CD4-positive, alpha-beta T cell (primary cell): Measurements from ENCODE around the gene TMEM164. TPM values are rescaled to one million over a fixed set of nuclear protein-coding genes. Genes with fewer than 3 reads are reported as not detected.

Experiments used
- ATAC-seq: fragments of 200-7000 bp; cut with Tn5 transposase; one replicate; pipeline ENCODE4 v1.10.0; 2022; ENCODE audit warnings: mild to moderate bottlenecking; ENCODE audit not compliant: poor library complexity
- CTCF ChIA-PET: fragments of 350-600 bp; sonication (Branson Sonifier 250); formaldehyde crosslinking; loops from one replicate; lab custom pipeline; 2021; ENCODE audit warnings: antibody characterized with exemption, inconsistent platforms; lab: Charles Lee
- POLR2A ChIA-PET: fragments of 350-600 bp; sonication (Branson Sonifier 250); formaldehyde crosslinking; loops from one replicate; lab custom pipeline; 2021; ENCODE audit warnings: antibody characterized with exemption, inconsistent platforms; lab: Charles Lee
- DNase-seq, 14 experiments: peaks; one replicate each; pipeline ENCODE4 v3.0.0-alpha.2; 2013 to 2020; ENCODE audit warnings: mixed read lengths in 2 of 14
- H3K27ac ChIP-seq, 2 donors: one replicate each; pipeline versions ENCODE4 v1.5.1 to v1.7.0; 2013; ENCODE audit warnings: low read length in 2 of 2, low read depth in 1 of 2, mild to moderate bottlenecking in 1 of 2
- H3K27me3 ChIP-seq, 2 experiments: 1 replicate in 1 of 2; 2 replicates in 1 of 2; pipeline versions ENCODE4 v1.6.1 to v1.7.0; 2013; ENCODE audit warnings: low read length in 2 of 2, control low read depth in 1 of 2, mild to moderate bottlenecking in 1 of 2, moderate library complexity in 1 of 2; ENCODE audit not compliant: insufficient read depth in 2 of 2, control insufficient read depth in 1 of 2
- H3K36me3 ChIP-seq: one replicate; pipeline ENCODE4 v1.6.1; 2013; ENCODE audit warnings: low read length, control low read depth; ENCODE audit not compliant: insufficient read depth
- H3K4me1 ChIP-seq: one replicate; pipeline ENCODE4 v1.6.1; 2013; ENCODE audit warnings: low read length, control low read depth; ENCODE audit not compliant: insufficient read depth
- H3K4me3 ChIP-seq: one replicate; pipeline ENCODE4 v1.5.1; 2013; ENCODE audit warnings: mild to moderate bottlenecking, low read length, moderate library complexity
- H3K9me3 ChIP-seq, 2 experiments: 1 replicate in 1 of 2; 2 replicates in 1 of 2; pipeline versions ENCODE4 v1.6.1 to v1.7.0; 2013; ENCODE audit warnings: low read length in 2 of 2, mild to moderate bottlenecking in 2 of 2, control low read depth in 1 of 2, moderate library complexity in 1 of 2; ENCODE audit not compliant: control insufficient read depth in 1 of 2, insufficient read depth in 1 of 2
- H3K27ac Mint-ChIP-seq: one replicate; pipeline ENCODE4 v1.8.0; 2020; ENCODE audit warnings: mixed read lengths
- H3K27me3 Mint-ChIP-seq: one replicate; pipeline ENCODE4 v1.8.0; 2021; ENCODE audit warnings: mixed read lengths
- H3K36me3 Mint-ChIP-seq: one replicate; pipeline ENCODE4 v1.8.0; 2021; ENCODE audit warnings: low read depth, mixed read lengths
- H3K4me1 Mint-ChIP-seq: one replicate; pipeline ENCODE4 v1.8.0; 2021; ENCODE audit warnings: low read depth, mixed read lengths
- H3K4me3 Mint-ChIP-seq: one replicate; pipeline ENCODE4 v1.8.0; 2020; ENCODE audit warnings: mild to moderate bottlenecking, mixed read lengths
- H3K9me3 Mint-ChIP-seq: one replicate; pipeline ENCODE4 v1.8.0; 2020; ENCODE audit warnings: mixed read lengths
- CTCF ChIP-seq: fragments of 200-600 bp; IDR thresholded peaks from one replicate; pipeline ENCODE4 v1.8.0; 2022; ENCODE audit warnings: antibody characterized with exemption, mild to moderate bottlenecking
- intact Hi-C, 2 experiments: fragments of 100-400 bp; cut with DNase I in 1 of 2; cut with micrococcal nuclease in 1 of 2; formaldehyde crosslinking; loops; one replicate each; pipeline versions ENCODE4 v1.15.1 to v1.9.0; 2023 to 2025; cut with DNase I, micrococcal nuclease
- total RNA-seq, 174 experiments: library from RNA in 2 of 174; stranded (reverse) in 2 of 174; gene quantifications; one replicate each; pipeline ENCODE4 v1.2.3 and lab custom pipeline; 2021 to 2026

TMEM164 gene
- total RNA-seq, 2 experiments from 2014 or later, result 11.1 to 13.4 TPM

DNA sequence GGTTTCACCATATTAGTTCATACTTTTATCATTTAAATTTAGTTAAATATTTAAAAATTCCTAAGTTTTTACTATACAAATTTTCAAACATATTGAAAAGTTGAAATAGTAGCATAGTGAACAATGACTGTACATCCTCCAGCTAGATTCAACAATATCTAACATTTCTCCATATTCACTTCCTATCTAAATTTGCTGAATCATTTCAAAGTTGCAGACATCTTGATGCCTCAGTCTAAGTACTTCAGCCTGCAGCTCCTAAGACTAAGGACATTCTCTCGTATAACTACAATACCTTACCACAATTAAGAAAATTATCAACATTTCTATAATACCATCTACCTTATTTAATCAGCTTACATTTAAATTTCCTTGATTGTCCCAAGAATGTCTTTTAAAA is 132.7 kb downstream of the TMEM164 start:
- no peak for ATAC-seq

GRCh38 chrX:110136136-110136535 is 133.2 kb downstream of the TMEM164 start:
- no peaks in the 10 kb centered on the region for H3K36me3 ChIP-seq
- H3K27me3 Mint-ChIP-seq, result no peaks in the 10 kb centered on the region
- no peak for TF ChIP-seq CTCF
- H3K4me3 ChIP-seq, result no peak overlapping the region
- ChIA-PET CTCF (interaction anchor here (1.0 kb wide), 1 partner anchor 10 kb away, joined by 3 read pairs; no protein-coding TSS in a partner anchor), POLR2A (no interaction called here)
- H3K27ac Mint-ChIP-seq, result no peak overlapping the region
- H3K27ac ChIP-seq, result no peak overlapping the region
- H3K36me3 Mint-ChIP-seq, result no peaks in the 10 kb centered on the region
- H3K4me1 ChIP-seq, result no peaks in the 10 kb centered on the region
- H3K27me3 ChIP-seq, result no peaks in the 10 kb centered on the region
- intact Hi-C loops, result no loop called here
- H3K4me1 Mint-ChIP-seq, result no peaks in the 10 kb centered on the region
- H3K4me3 Mint-ChIP-seq, result no peak overlapping the region
- no peaks in the 10 kb centered on the region for H3K9me3 ChIP-seq
- ATAC-seq (no peak), DNase-seq (no peak)
- H3K9me3 Mint-ChIP-seq, result no peaks in the 10 kb centered on the region

More for the DNA sequence above, 132.7 kb downstream of the TMEM164 start:
- DNase-seq, result no peak
- H3K27ac ChIP-seq, result no peak overlapping the region
- no peaks in the 10 kb centered on the region for H3K4me1 ChIP-seq
- Mint-ChIP-seq H3K4me1 (no peaks in the 10 kb centered on the region), H3K4me3 (no peak overlapping the region), H3K27me3 (no peaks in the 10 kb centered on the region), H3K9me3 (no peaks in the 10 kb centered on the region), H3K27ac (no peak overlapping the region), H3K36me3 (no peaks in the 10 kb centered on the region)
- no peaks in the 10 kb centered on the region for H3K9me3 ChIP-seq
- CTCF ChIA-PET, result interaction anchor here (1.0 kb wide), 1 partner anchor 11 kb away, joined by 3 read pairs; no protein-coding TSS in a partner anchor
- no peaks in the 10 kb centered on the region for H3K27me3 ChIP-seq
- POLR2A ChIA-PET, result no interaction called here
- no peak overlapping the region for H3K4me3 ChIP-seq
- no peak for TF ChIP-seq CTCF
- H3K36me3 ChIP-seq, result no peaks in the 10 kb centered on the region
- intact Hi-C loops, result no loop called here

- Mint-ChIP-seq H3K27me3 (no peaks in the 10 kb centered on the region), H3K4me1 (no peaks in the 10 kb centered on the region), H3K4me3 (no peak overlapping the region), H3K36me3 (no peaks in the 10 kb centered on the region), H3K27ac (no peak overlapping the region), H3K9me3 (no peaks in the 10 kb centered on the region)
- no peak for TF ChIP-seq CTCF
- no peak overlapping the region for H3K27ac ChIP-seq
- intact Hi-C loops, result no loop called here
- no peak for ATAC-seq
- no peaks in the 10 kb centered on the region for H3K4me1 ChIP-seq
- no peaks in the 10 kb centered on the region for H3K27me3 ChIP-seq
- no peak overlapping the region for H3K4me3 ChIP-seq
- H3K9me3 ChIP-seq, result no peaks in the 10 kb centered on the region
- DNase-seq, result no peak
- no peaks in the 10 kb centered on the region for H3K36me3 ChIP-seq
- CTCF ChIA-PET, result no interaction called here
- POLR2A ChIA-PET, result no interaction called here
These were observed 135.6 kb downstream of the TMEM164 start for GRCh38 chrX:110138557-110138956.
